Caco-2 (cell line): Measurements from ENCODE around the gene SETX. TPM values are rescaled to one million over a fixed set of nuclear protein-coding genes. Genes with fewer than 3 reads are reported as not detected.
"Not testable (repeated sequence)": the region's sequence is repeated elsewhere in the genome, so short reads cannot be mapped to it uniquely, and the experiment has no call there.

Experiments used
- BruUV-seq: library from RNA; stranded (reverse); fragments of 400-500 nt; replicated peaks from 2 replicates; lab custom pipeline; 2021; lab: Mats Ljungman, UMichigan
- CTCF ChIA-PET: fragments of 300-600 bp; sonication (Branson Sonifier 250); formaldehyde crosslinking; loops from one replicate; lab custom pipeline; 2022; ENCODE audit warnings: antibody characterized with exemption; lab: Charles Lee
- POLR2A ChIA-PET: fragments of 300-600 bp; sonication (Branson Sonifier 250); formaldehyde crosslinking; loops from one replicate; lab custom pipeline; 2022; ENCODE audit warnings: antibody characterized with exemption; lab: Charles Lee
- DNase-seq, 2 experiments: peaks; one replicate each; pipeline versions ENCODE4 v3.0.0 to v3.0.0-alpha.2; 2020 to 2022
- H3K27me3 ChIP-seq: replicated peaks from 2 replicates; pipeline ENCODE4 v1.6.0; 2011; ENCODE audit warnings: low read length; ENCODE audit not compliant: control insufficient read depth, insufficient read depth
- H3K36me3 ChIP-seq: 2 replicates; pipeline ENCODE4 v1.5.1; 2011; ENCODE audit warnings: low read length; ENCODE audit not compliant: control insufficient read depth, insufficient read depth
- H3K4me1 ChIP-seq: fragments of 250-450 bp; sonication (Bioruptor Pico); 2 replicates; pipeline ENCODE4 v1.5.1; 2020; ENCODE audit warnings: mild to moderate bottlenecking
- H3K4me3 ChIP-seq: 2 replicates; pipeline ENCODE4 v1.5.1; 2011; ENCODE audit warnings: low read depth, mild to moderate bottlenecking, control low read depth, low read length
- H3K9me3 ChIP-seq: fragments of 250-450 bp; sonication (Bioruptor Pico); 2 replicates; pipeline ENCODE4 v1.5.1; 2020; ENCODE audit warnings: mild to moderate bottlenecking, moderate library complexity
- H3K27ac Mint-ChIP-seq: one replicate; pipeline ENCODE4 v1.8.0; 2022; ENCODE audit warnings: mixed read lengths; ENCODE audit not compliant: unreplicated experiment
- H3K27me3 Mint-ChIP-seq: one replicate; pipeline ENCODE4 v1.8.0; 2022; ENCODE audit warnings: mixed read lengths; ENCODE audit not compliant: insufficient read depth, unreplicated experiment
- H3K36me3 Mint-ChIP-seq: one replicate; pipeline ENCODE4 v1.8.0; 2022; ENCODE audit warnings: mild to moderate bottlenecking, mixed read lengths; ENCODE audit not compliant: insufficient read depth, unreplicated experiment
- H3K4me1 Mint-ChIP-seq: one replicate; pipeline ENCODE4 v1.8.0; 2022; ENCODE audit warnings: low read depth, mixed read lengths; ENCODE audit not compliant: unreplicated experiment
- H3K4me3 Mint-ChIP-seq: one replicate; pipeline ENCODE4 v1.8.0; 2022; ENCODE audit warnings: mild to moderate bottlenecking, moderate library complexity, mixed read lengths; ENCODE audit not compliant: unreplicated experiment
- H3K9me3 Mint-ChIP-seq: one replicate; pipeline ENCODE4 v1.8.0; 2022; ENCODE audit warnings: mixed read lengths; ENCODE audit not compliant: unreplicated experiment
- CTCF ChIP-seq, 2 experiments: fragments of 200-600 bp in 1 of 2; IDR thresholded peaks; 1 replicate in 1 of 2; 2 replicates in 1 of 2; pipeline versions ENCODE4 v1.5.1 to v1.8.0; 2011 to 2022; ENCODE audit warnings: antibody characterized with exemption in 1 of 2, control low read depth in 1 of 2, inconsistent platforms in 1 of 2, low read depth in 1 of 2, low read length in 1 of 2, mild to moderate bottlenecking in 1 of 2, moderate library complexity in 1 of 2; ENCODE audit not compliant: insufficient read depth in 1 of 2, severe bottlenecking in 1 of 2, unreplicated experiment in 1 of 2
- intact Hi-C: fragments of 100-400 bp; cut with micrococcal nuclease; formaldehyde crosslinking; loops from one replicate; pipeline ENCODE4 v1.10.0; 2022; ENCODE audit not compliant: unreplicated experiment
- total RNA-seq: library from RNA; stranded (reverse); gene quantifications from 2 replicates; pipeline ENCODE4 v1.2.3, GENCODE V29; 2022

SETX gene
- total RNA-seq, 1 experiment from 2014 or later, result 31.1 TPM

GRCh38 chr9:132283863-132284262, 70.9 kb downstream of the SETX start:
- DNase-seq, result no peak
- peaks cover 4% of the 10 kb centered on the region for H3K4me1 Mint-ChIP-seq
- BruUV-seq, result no TSS peak
- TF ChIP-seq CTCF (IDR thresholded peaks at IDR 0.05; ENCODE audit: insufficient read depth in 1 of 2, low read depth in 1 of 2, low read length in 1 of 2, severe bottlenecking in 1 of 2, unreplicated experiment in 1 of 2), result no peak
- no peak overlapping the region for H3K27ac Mint-ChIP-seq
- intact Hi-C loops, result no loop called here
- H3K27me3 Mint-ChIP-seq, result no peaks in the 10 kb centered on the region
- no peaks in the 10 kb centered on the region for H3K9me3 ChIP-seq
- H3K4me3 ChIP-seq, result no peak overlapping the region
- H3K27me3 ChIP-seq, result no peaks in the 10 kb centered on the region
- ChIA-PET POLR2A (no interaction called here), CTCF (no interaction called here)
- H3K36me3 ChIP-seq, result peaks cover 3% of the 10 kb centered on the region; the same call in 1 of the 2 replicates
- H3K4me3 Mint-ChIP-seq, result no peak overlapping the region
- H3K36me3 Mint-ChIP-seq, result peaks cover 77% of the 10 kb centered on the region
- no peaks in the 10 kb centered on the region for H3K9me3 Mint-ChIP-seq
- H3K4me1 ChIP-seq, result peaks cover 7% of the 10 kb centered on the region

GRCh38 chr9:132283165-132283564, 71.6 kb downstream of the SETX start:
- no peaks in the 10 kb centered on the region for H3K9me3 Mint-ChIP-seq
- peaks cover 84% of the 10 kb centered on the region for H3K36me3 Mint-ChIP-seq
- no TSS peak for BruUV-seq
- H3K9me3 ChIP-seq, result no peaks in the 10 kb centered on the region
- no peaks in the 10 kb centered on the region for H3K27me3 ChIP-seq
- no peak for DNase-seq
- no peak overlapping the region for H3K4me3 ChIP-seq
- H3K36me3 ChIP-seq, result peaks cover 3% of the 10 kb centered on the region; the same call in 1 of the 2 replicates
- H3K4me1 ChIP-seq, result no peaks in the 10 kb centered on the region; the same call in 1 of the 2 replicates
- H3K4me3 Mint-ChIP-seq, result no peak overlapping the region
- H3K4me1 Mint-ChIP-seq, result no peaks in the 10 kb centered on the region
- CTCF ChIA-PET, result no interaction called here
- no peaks in the 10 kb centered on the region for H3K27me3 Mint-ChIP-seq
- POLR2A ChIA-PET, result no interaction called here
- intact Hi-C loops, result no loop called here
- TF ChIP-seq CTCF (IDR thresholded peaks at IDR 0.05; ENCODE audit: insufficient read depth in 1 of 2, low read depth in 1 of 2, low read length in 1 of 2, severe bottlenecking in 1 of 2, unreplicated experiment in 1 of 2), result no peak
- no peak overlapping the region for H3K27ac Mint-ChIP-seq

- no peaks in the 10 kb centered on the region for H3K9me3 Mint-ChIP-seq
Measured at GRCh38 chr9:132274861-132275260, 79.9 kb downstream of the SETX start.

GRCh38 chr9:132269704-132270516, 84.9 kb downstream of the SETX start:
- H3K27me3 ChIP-seq, POLR2A ChIA-PET, H3K4me1 Mint-ChIP-seq, H3K9me3 Mint-ChIP-seq, BruUV-seq, CTCF ChIA-PET, H3K9me3 ChIP-seq, H3K4me3 ChIP-seq, H3K36me3 ChIP-seq, H3K4me1 ChIP-seq, H3K4me3 Mint-ChIP-seq, H3K27me3 Mint-ChIP-seq: not testable (repeated sequence)
- peaks cover 90% of the 10 kb centered on the region for H3K36me3 Mint-ChIP-seq
- peak overlapping the region; percentile 59 for H3K27ac Mint-ChIP-seq
- intact Hi-C loops, result loop anchor here (2.0 kb wide), 1 partner anchor 507 kb away; no protein-coding TSS in a partner anchor
- peak; percentile 31 to 75 for DNase-seq

More at GRCh38 chr9:132274861-132275260, 79.9 kb downstream of the SETX start:
- Histone ChIP-seq H3K36me3 (peaks cover 5% of the 10 kb centered on the region), H3K9me3 (no peaks in the 10 kb centered on the region), H3K4me1 (peaks cover 7% of the 10 kb centered on the region), H3K4me3 (no peak overlapping the region), H3K27me3 (no peaks in the 10 kb centered on the region)
- ChIA-PET CTCF (no interaction called here), POLR2A (no interaction called here)
- no peak for TF ChIP-seq CTCF (IDR thresholded peaks at IDR 0.05; ENCODE audit: insufficient read depth in 1 of 2, low read depth in 1 of 2, low read length in 1 of 2, severe bottlenecking in 1 of 2, unreplicated experiment in 1 of 2)
- Mint-ChIP-seq H3K4me3 (no peak overlapping the region), H3K27me3 (no peaks in the 10 kb centered on the region), H3K4me1 (no peaks in the 10 kb centered on the region), H3K27ac (no peak overlapping the region), H3K36me3 (peaks cover 95% of the 10 kb centered on the region)
- intact Hi-C loops, result no loop called here
- no TSS peak for BruUV-seq
- DNase-seq, result no peak
